WERI-Rb-1 (cell line): ENCODE results near the gene ODC1.

Experiments used
- DNase-seq: peaks from one replicate; pipeline ENCODE4 v3.0.0-alpha.2; 2020
- H3K27ac ChIP-seq: fragments of 250-450 bp; sonication (Bioruptor Pico); 2 replicates; pipeline ENCODE4 v1.5.1; 2020; ENCODE audit warnings: mild to moderate bottlenecking, moderate library complexity
- H3K27me3 ChIP-seq: fragments of 250-450 bp; sonication (Bioruptor Pico); 2 replicates; pipeline ENCODE4 v1.5.1; 2021; ENCODE audit warnings: mild to moderate bottlenecking, low read depth, moderate library complexity; ENCODE audit not compliant: insufficient read depth, severe bottlenecking
- H3K36me3 ChIP-seq: fragments of 250-450 bp; sonication (Bioruptor Pico); 2 replicates; pipeline ENCODE4 v1.5.1; 2020; ENCODE audit warnings: mild to moderate bottlenecking, moderate library complexity
- H3K4me3 ChIP-seq: 2 replicates; pipeline ENCODE4 v1.5.1; 2011; ENCODE audit warnings: low read depth, mild to moderate bottlenecking, control low read depth, low read length
- H3K9me3 ChIP-seq: fragments of 250-450 bp; sonication (Bioruptor Pico); 2 replicates; pipeline ENCODE4 v1.5.1; 2021; ENCODE audit warnings: mild to moderate bottlenecking, moderate library complexity; ENCODE audit not compliant: severe bottlenecking
- TF ChIP-seq, protein P1 (sequence below): IDR thresholded peaks from 2 replicates; pipeline ENCODE4 v1.5.1; 2011; ENCODE audit warnings: low read depth, mild to moderate bottlenecking, control low read depth, inconsistent platforms, low read length

Gene ODC1

DNA sequence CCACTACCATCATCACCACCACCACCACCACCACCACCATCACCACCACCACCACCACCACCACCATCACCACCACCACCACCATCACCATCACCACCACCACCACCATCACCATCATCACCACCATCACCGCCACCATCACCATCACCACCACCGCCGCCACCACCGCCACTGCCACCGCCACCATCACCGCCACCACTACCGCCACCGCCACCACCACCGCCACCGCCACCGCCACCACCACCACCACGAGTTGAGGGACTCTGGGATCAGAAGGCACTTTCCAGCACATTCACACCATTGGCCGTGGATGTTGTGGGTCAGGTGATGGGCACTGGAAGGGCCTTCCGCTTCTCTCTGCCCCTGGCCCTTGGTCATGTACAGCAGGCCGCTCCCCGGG is 48.8 kb downstream of the ODC1 start:
- Histone ChIP-seq H3K4me3 (no peak overlapping the region), H3K27ac (no peak overlapping the region), H3K27me3 (no peaks in the 10 kb centered on the region), H3K36me3 (peaks cover 10% of the 10 kb centered on the region), H3K9me3 (peaks cover 8% of the 10 kb centered on the region)
- no peak for DNase-seq
- TF ChIP-seq, protein P1, sequence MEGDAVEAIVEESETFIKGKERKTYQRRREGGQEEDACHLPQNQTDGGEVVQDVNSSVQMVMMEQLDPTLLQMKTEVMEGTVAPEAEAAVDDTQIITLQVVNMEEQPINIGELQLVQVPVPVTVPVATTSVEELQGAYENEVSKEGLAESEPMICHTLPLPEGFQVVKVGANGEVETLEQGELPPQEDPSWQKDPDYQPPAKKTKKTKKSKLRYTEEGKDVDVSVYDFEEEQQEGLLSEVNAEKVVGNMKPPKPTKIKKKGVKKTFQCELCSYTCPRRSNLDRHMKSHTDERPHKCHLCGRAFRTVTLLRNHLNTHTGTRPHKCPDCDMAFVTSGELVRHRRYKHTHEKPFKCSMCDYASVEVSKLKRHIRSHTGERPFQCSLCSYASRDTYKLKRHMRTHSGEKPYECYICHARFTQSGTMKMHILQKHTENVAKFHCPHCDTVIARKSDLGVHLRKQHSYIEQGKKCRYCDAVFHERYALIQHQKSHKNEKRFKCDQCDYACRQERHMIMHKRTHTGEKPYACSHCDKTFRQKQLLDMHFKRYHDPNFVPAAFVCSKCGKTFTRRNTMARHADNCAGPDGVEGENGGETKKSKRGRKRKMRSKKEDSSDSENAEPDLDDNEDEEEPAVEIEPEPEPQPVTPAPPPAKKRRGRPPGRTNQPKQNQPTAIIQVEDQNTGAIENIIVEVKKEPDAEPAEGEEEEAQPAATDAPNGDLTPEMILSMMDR: no peak

DNA sequence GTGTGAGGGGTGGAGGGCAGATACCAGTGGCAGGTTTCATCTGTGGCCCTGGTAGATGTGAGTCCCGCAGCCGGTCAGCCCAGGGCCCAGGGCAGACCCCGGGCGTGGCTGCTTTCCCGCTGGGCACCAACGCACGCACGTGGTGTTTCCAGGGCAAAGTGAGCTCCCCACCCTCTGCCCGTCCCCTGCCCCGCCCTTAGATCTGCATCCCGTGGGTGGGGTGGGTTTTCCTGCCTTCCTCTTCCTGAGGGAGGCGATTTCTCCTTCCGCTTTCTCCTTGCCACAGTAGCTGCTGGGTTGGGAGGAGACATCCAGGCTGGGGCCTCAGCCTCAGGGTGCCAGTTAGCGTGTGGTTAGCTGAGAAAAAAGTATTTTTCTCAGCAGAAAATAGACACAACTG is 49.6 kb downstream of the ODC1 start:
- Histone ChIP-seq H3K9me3 (peaks cover 8% of the 10 kb centered on the region), H3K27me3 (no peaks in the 10 kb centered on the region), H3K36me3 (peaks cover 10% of the 10 kb centered on the region), H3K4me3 (no peak overlapping the region), H3K27ac (no peak overlapping the region)
- no peak for DNase-seq
- TF ChIP-seq, protein P1: no peak

DNA sequence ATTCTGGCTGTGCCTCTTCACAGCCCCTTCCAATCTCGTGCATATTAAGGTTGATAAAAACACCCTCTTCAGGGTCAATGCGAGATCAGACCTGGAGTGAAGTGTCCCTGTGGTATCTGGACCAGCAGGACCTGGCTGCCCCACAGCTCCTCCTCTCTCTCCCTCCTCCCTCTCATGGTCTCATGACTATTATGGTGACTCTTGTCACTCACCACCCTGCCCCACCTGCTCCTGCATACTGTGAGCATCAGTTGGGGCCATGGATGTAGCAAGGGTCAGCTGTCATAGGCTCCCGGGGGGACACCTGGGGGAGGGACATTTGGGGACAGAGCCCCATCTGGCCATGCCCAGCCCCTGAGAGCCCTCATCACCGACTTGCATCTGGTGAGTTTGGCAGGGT is 50.2 kb downstream of the ODC1 start:
- Histone ChIP-seq H3K27me3 (no peaks in the 10 kb centered on the region), H3K27ac (no peak overlapping the region), H3K4me3 (no peak overlapping the region), H3K9me3 (peaks cover 8% of the 10 kb centered on the region), H3K36me3 (peaks cover 10% of the 10 kb centered on the region)
- TF ChIP-seq, protein P1: no peak
- DNase-seq: no peak

DNA sequence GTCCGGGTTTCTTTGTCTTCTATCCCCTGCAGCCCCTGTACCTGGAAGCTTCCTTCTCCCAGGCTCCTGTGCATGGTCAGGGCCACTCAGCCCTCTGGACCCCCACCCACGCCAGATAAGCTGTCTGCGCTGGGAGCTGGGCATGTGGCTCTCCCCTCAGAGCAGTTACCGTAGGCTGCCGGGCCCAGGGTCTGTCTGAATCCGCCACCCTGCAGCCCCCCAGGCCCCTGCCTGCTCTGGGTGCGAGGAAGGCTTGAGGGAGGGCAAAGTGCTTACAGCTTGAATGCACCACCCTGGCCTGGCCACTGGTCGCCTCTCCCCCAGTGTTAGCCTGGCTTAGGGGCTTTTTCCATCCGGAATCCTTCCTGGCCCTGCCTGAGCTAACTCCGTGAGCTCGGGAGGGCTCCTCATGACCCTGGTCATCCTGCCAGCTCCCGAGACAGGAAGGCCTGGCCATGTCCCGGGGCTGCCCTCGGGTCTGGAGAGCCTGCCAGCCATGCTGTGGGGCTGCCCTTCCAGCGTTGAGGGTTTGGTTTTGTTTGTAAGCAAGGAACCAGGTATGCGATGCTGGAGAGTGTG is 50.7 kb downstream of the ODC1 start:
- TF ChIP-seq, protein P1: no peak
- peaks cover 10% of the 10 kb centered on the region for H3K36me3 ChIP-seq
- H3K9me3 ChIP-seq: peaks cover 8% of the 10 kb centered on the region
- no peak overlapping the region; the same call in 1 of the 2 replicates for H3K27ac ChIP-seq
- no peak for DNase-seq
- no peak overlapping the region for H3K4me3 ChIP-seq
- no peaks in the 10 kb centered on the region for H3K27me3 ChIP-seq

DNA sequence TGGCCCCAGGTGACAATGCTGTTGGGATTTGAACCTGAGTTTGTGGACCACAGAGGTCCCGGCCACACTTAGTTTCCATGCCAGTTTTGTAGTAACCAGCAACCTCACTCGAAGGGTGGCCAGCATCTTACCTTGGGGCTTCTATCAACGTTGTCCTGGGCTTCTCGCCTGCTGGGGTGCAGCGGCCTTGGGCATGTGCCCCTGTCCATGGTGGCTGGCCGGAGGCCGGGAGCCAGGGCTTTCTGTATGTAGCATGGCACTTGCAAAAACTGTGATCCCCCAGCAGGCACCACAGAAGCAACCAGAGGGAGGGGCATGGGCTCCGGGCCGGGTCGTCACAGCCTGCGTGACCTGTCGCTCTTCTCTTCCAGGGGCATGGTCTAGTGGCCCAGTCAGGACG is 51.7 kb downstream of the ODC1 start:
- no peak for DNase-seq
- H3K4me3 ChIP-seq: no peak overlapping the region
- TF ChIP-seq, protein P1: no peak
- H3K36me3 ChIP-seq: peaks cover 10% of the 10 kb centered on the region
- peaks cover 8% of the 10 kb centered on the region for H3K9me3 ChIP-seq
- no peaks in the 10 kb centered on the region for H3K27me3 ChIP-seq
- no peak overlapping the region for H3K27ac ChIP-seq

DNA sequence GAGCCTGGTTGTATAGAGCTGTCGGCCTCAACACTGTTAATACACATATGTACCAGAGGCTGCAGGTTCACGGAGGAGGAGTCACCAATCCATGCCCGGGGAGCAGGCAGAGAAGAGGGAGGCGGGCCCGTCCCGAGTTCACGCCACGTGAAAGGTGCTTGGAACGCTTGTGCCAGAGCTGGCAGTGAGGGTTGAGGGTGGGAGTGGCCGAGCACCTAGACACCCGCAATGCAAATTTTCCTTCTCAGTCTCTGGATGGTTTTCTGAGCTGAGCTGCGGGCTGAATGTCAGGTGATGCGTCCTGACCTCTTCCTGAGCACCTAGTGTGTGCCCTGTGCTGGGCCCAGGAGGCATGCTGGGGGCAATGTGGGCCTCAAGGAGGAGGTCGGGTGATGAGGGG is 52.2 kb downstream of the ODC1 start:
- TF ChIP-seq, protein P1: no peak
- Histone ChIP-seq H3K27ac (no peak overlapping the region), H3K9me3 (peaks cover 8% of the 10 kb centered on the region), H3K36me3 (peaks cover 10% of the 10 kb centered on the region), H3K27me3 (no peaks in the 10 kb centered on the region), H3K4me3 (no peak overlapping the region)
- DNase-seq: no peak
